Sigmoid colon (tissue), 7 donors: ENCODE data around the gene LAMC3. TPM values are rescaled to one million over a fixed set of nuclear protein-coding genes. Genes with fewer than 3 reads are reported as not detected.
"Not testable (repeated sequence)": the region's sequence is repeated elsewhere in the genome, so short reads cannot be mapped to it uniquely, and the experiment has no call there.

ENCODE experiments used
- DNase-seq: peaks from one replicate; pipeline ENCODE4 v3.0.0-alpha.2; 2019
- H3K27ac ChIP-seq, 4 donors: fragments of 200-600 bp; sonication (generic); one replicate each; pipeline ENCODE4 v1.5.1; 2016 to 2019; ENCODE audit warnings: mild to moderate bottlenecking in 1 of 4
- H3K27me3 ChIP-seq, 3 donors: fragments of 200-600 bp; sonication (generic); one replicate each; pipeline ENCODE4 v1.5.1; 2019; ENCODE audit warnings: mild to moderate bottlenecking in 1 of 3
- H3K36me3 ChIP-seq, 4 donors: fragments of 200-600 bp; sonication (generic); one replicate each; pipeline ENCODE4 v1.5.1; 2016 to 2019
- H3K4me1 ChIP-seq, 4 donors: fragments of 200-600 bp; sonication (generic); one replicate each; pipeline ENCODE4 v1.5.1; 2017 to 2019
- H3K4me3 ChIP-seq, 4 donors: fragments of 200-600 bp; sonication (generic); one replicate each; pipeline ENCODE4 v1.5.1; 2017 to 2019; ENCODE audit warnings: mild to moderate bottlenecking in 2 of 4, moderate library complexity in 1 of 4
- H3K9me3 ChIP-seq, 4 donors: fragments of 200-600 bp in 3 of 4; sonication (generic) in 3 of 4; one replicate each; pipeline versions ENCODE4 v1.5.1 to v1.6.1; 2013 to 2019
- CTCF ChIP-seq, 4 experiments: fragments of 450-650 bp in 3 of 4; fragments of 200-600 bp in 1 of 4; IDR thresholded peaks; one replicate each; pipeline ENCODE4 v1.5.1; 2016 to 2019; ENCODE audit warnings: antibody characterized with exemption in 4 of 4, mild to moderate bottlenecking in 3 of 4, moderate library complexity in 2 of 4
- EP300 ChIP-seq, 4 donors: sonication (generic); formaldehyde crosslinking; IDR thresholded peaks; one replicate each; pipeline ENCODE4 v1.6.1; 2017; ENCODE audit warnings: antibody characterized with exemption in 4 of 4
- POLR2A ChIP-seq, 2 donors: fragments of 450-650 bp; IDR thresholded peaks; one replicate each; pipeline ENCODE4 v1.6.1; 2016; ENCODE audit warnings: antibody characterized with exemption in 2 of 2, mild to moderate bottlenecking in 2 of 2, moderate library complexity in 2 of 2
- POLR2AphosphoS5 ChIP-seq, 4 donors: sonication (generic); formaldehyde crosslinking; IDR thresholded peaks; one replicate each; pipeline ENCODE4 v1.6.1; 2017; ENCODE audit warnings: antibody characterized with exemption in 4 of 4
- WGBS, 2 donors: extraction: QIAGEN DNeasy Blood & Tissue Kit; methylation state at CpG; one replicate each; pipeline ENCODE4 v1.1.7; 2013; 5-methylcytosine and 5-hydroxymethylcytosine counted together
- intact Hi-C: fragments of 100-400 bp; cut with DNase I; formaldehyde crosslinking; loops from one replicate; pipeline ENCODE4 v1.15.1; 2023
- polyA plus RNA-seq, 3 donors: library from polyadenylated mRNA; stranded (reverse); fragments of 200-250 nt; gene quantifications; one replicate each; pipeline ENCODE4 v1.2.3, GENCODE V29; 2013
- total RNA-seq, 4 donors: library from RNA; depleted of rRNA; stranded (reverse); fragments of >200 nt; gene quantifications; one replicate each; pipeline ENCODE4 v1.1.0, GENCODE V29; 2016
- donor health status: healthy with polysubstance abuse.
- donor health status: Bipolar disorder and iron deficiency.
- donor health status: healthy.

Gene LAMC3
- total and polyA plus RNA-seq, 7 donors, result under 0.01 to 1.4 (median 0.46) TPM; not detected in 2

DNA sequence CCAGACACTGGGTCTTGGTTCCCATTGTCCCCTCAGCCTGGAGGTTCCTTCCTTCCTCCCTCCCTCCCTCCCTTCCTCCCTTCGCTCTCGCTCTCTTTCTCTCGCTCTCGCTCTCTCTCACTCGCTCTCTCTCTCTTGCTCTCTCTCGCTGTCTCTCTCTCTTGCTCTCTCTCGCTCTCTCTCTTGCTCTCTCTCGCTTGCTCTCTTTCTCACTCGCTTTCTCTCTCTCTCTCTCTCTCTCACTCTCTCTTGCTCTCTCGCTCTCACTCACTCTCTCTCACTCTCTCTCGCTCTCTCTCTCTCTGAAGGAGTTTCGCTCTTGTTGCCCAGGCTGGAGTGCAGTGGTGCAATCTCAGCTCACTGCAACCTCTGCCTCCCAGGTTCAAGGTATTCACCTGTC lies 23.4 kb downstream of the LAMC3 start:
- H3K27me3 ChIP-seq, result no peaks in the 10 kb centered on the region
- H3K27ac ChIP-seq, result no peak overlapping the region
- 93 to 94% methylated on average over 12 of the region's 12 CpGs for WGBS, 2 donors
- DNase-seq, result no peak
- TF ChIP-seq CTCF (IDR thresholded peaks at IDR 0.05), result no peak
- no peak for TF ChIP-seq POLR2A (IDR thresholded peaks at IDR 0.05)
- TF ChIP-seq POLR2AphosphoS5 (IDR thresholded peaks at IDR 0.05), result no peak
- TF ChIP-seq EP300 (IDR thresholded peaks at IDR 0.05), result no peak
- H3K4me3 ChIP-seq, result no peak overlapping the region
- no peaks in the 10 kb centered on the region for H3K36me3 ChIP-seq
- no peaks in the 10 kb centered on the region for H3K9me3 ChIP-seq
- intact Hi-C loops, result no loop called here
- peaks cover 0 to 10% (median 8%) of the 10 kb centered on the region in 4 donors for H3K4me1 ChIP-seq

DNA sequence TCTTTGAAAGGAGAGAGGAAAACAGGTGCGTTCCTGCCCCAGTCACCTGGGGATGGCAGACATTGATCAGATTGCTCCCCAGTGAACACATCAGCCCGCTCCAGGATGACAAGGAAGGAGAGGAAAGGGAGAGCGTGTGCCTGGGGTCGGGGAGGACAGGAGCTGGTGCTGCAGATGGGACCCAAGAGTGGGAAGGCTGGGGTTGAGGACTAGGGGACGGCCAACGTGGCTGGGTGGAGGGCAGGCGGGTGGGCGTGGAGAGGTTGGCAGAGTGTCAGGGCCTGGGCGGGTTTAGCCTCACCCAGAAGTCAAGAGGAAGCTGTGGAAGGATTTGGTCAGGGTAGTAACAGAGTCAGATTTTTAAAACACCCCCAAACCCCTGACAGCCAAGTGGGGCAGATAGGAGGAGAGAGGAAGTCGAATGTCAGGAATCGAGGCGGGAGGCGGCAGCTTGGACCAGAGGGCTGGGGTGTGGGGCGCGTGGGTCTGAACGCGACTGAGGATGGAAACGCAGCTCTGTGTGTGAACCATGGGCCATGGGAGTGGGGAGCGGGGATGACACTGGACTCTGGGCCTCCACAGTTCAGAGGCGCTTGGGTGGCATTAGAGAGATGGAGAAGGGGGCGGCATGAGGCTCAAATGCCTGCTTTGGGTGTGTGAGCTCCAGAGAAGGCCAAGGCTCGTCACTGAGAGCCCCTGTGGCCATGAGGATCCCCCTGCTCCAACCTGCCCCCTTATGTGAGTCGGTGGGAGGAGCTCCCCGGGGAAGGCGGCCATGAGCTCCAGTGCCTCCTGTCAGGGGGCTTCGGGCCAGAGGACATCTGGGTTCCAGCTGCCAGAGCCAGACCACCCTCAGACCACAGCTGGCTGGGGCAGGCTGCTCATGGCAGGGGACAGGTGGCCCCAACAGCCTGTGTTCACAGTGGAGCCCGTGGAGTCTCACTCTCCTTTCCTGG lies 24.6 kb downstream of the LAMC3 start:
- TF ChIP-seq EP300 (IDR thresholded peaks at IDR 0.05) (no peak), POLR2A (IDR thresholded peaks at IDR 0.05) (no peak), POLR2AphosphoS5 (IDR thresholded peaks at IDR 0.05) (no peak), CTCF (IDR thresholded peaks at IDR 0.05) (no peak)
- H3K27me3 ChIP-seq, result no peaks in the 10 kb centered on the region
- no peak overlapping the region for H3K27ac ChIP-seq
- peaks cover 0 to 18% (median 15%) of the 10 kb centered on the region in 4 donors for H3K4me1 ChIP-seq
- H3K4me3 ChIP-seq, result no peak overlapping the region
- no peaks in the 10 kb centered on the region for H3K36me3 ChIP-seq
- H3K9me3 ChIP-seq, result no peaks in the 10 kb centered on the region
- WGBS, 2 donors, result 76 to 83% methylated on average over 27 of the region's 27 CpGs
- DNase-seq, result no peak
- intact Hi-C loops, result no loop called here

DNA sequence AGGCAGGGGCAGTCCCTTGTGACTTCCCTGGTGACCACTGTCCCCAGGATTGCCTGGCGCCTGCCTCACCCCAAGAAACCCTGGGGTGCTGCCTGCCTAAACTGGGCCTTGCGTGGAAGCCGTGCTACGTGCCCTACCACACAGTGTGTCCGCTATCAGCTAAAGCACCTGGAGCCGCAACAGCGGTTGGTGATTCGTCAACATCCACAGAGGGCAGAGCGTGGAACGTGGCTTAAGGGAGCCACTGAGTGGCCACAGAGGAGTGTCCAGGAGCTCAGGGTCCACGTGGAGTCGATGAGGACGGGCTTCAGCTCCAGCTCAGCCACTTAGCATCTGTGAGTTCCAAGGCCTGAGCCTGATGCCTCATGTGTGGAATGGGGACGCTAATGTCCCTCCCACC lies 25.3 kb downstream of the LAMC3 start:
- no peaks in the 10 kb centered on the region for H3K27me3 ChIP-seq
- TF ChIP-seq EP300 (IDR thresholded peaks at IDR 0.05) (no peak), CTCF (IDR thresholded peaks at IDR 0.05) (no peak), POLR2AphosphoS5 (IDR thresholded peaks at IDR 0.05) (no peak), POLR2A (IDR thresholded peaks at IDR 0.05) (no peak)
- no peak for DNase-seq
- no peaks in the 10 kb centered on the region for H3K36me3 ChIP-seq
- H3K27ac ChIP-seq, result no peak overlapping the region
- intact Hi-C loops, result no loop called here
- H3K4me3 ChIP-seq, result no peak overlapping the region
- H3K9me3 ChIP-seq, result no peaks in the 10 kb centered on the region
- peaks cover 0 to 18% (median 15%) of the 10 kb centered on the region in 4 donors for H3K4me1 ChIP-seq
- WGBS, 2 donors, result 93 to 94% methylated on average over 14 of the region's 14 CpGs

GRCh38 chr9:131034749-131035148 lies 25.8 kb downstream of the LAMC3 start:
- H3K9me3 ChIP-seq, H3K27ac ChIP-seq, H3K27me3 ChIP-seq, H3K36me3 ChIP-seq, H3K4me3 ChIP-seq, intact Hi-C loops, DNase-seq: not testable (repeated sequence)
- peaks cover 0 to 18% (median 15%) of the 10 kb centered on the region in 4 donors for H3K4me1 ChIP-seq
- 88 to 92% methylated on average over 10 of the region's 10 CpGs for WGBS, 2 donors

- intact Hi-C loops, result no loop called here
- WGBS, 2 donors, result 92 to 94% methylated on average over 3 of the region's 3 CpGs
- no peak for DNase-seq
- H3K9me3 ChIP-seq, result no peaks in the 10 kb centered on the region
- no peaks in the 10 kb centered on the region for H3K27me3 ChIP-seq
- peaks cover 0 to 18% (median 15%) of the 10 kb centered on the region in 4 donors for H3K4me1 ChIP-seq
- H3K36me3 ChIP-seq, result no peaks in the 10 kb centered on the region
- no peak overlapping the region for H3K4me3 ChIP-seq
- TF ChIP-seq POLR2AphosphoS5 (IDR thresholded peaks at IDR 0.05), result no peak
- no peak for TF ChIP-seq POLR2A (IDR thresholded peaks at IDR 0.05)
- TF ChIP-seq EP300 (IDR thresholded peaks at IDR 0.05), result no peak
- TF ChIP-seq CTCF (IDR thresholded peaks at IDR 0.05), result no peak
- no peak overlapping the region for H3K27ac ChIP-seq
These were observed 26.6 kb downstream of the LAMC3 start for GRCh38 chr9:131035548-131035947.
